Activated naive CD4-positive, alpha-beta T cell treated with anti-CD3 and anti-CD28 coated beads, Interleukin-2, amount 10 ng/mL, durations not matched to agents 7 days and 5 days (primary cell): ENCODE measurements around the gene DENND5A.

ENCODE experiments used
- CTCF ChIA-PET: fragments of 350-600 bp; sonication (Branson Sonifier 250); formaldehyde crosslinking; loops from one replicate; lab custom pipeline; 2021; ENCODE audit warnings: antibody characterized with exemption; lab: Charles Lee
- DNase-seq: peaks from one replicate; pipeline ENCODE4 v3.0.0-alpha.2; 2020
- H3K27ac Mint-ChIP-seq: one replicate; pipeline ENCODE4 v1.8.0; 2021; ENCODE audit warnings: mild to moderate bottlenecking, moderate library complexity, mixed read lengths
- H3K27me3 Mint-ChIP-seq: one replicate; pipeline ENCODE4 v1.8.0; 2021; ENCODE audit warnings: mild to moderate bottlenecking, mixed read lengths
- H3K36me3 Mint-ChIP-seq: one replicate; pipeline ENCODE4 v1.8.0; 2021; ENCODE audit warnings: mixed read lengths
- H3K4me1 Mint-ChIP-seq: one replicate; pipeline ENCODE4 v1.8.0; 2021; ENCODE audit warnings: mixed read lengths
- H3K4me3 Mint-ChIP-seq: one replicate; pipeline ENCODE4 v1.8.0; 2021; ENCODE audit warnings: mild to moderate bottlenecking, moderate library complexity, mixed read lengths
- H3K9me3 Mint-ChIP-seq: one replicate; pipeline ENCODE4 v1.8.0; 2021; ENCODE audit warnings: mixed read lengths

DENND5A gene

GRCh38 chr11:9143721-9144120, 121.4 kb downstream of the DENND5A start:
- no peak overlapping the region for H3K4me3 Mint-ChIP-seq
- no peaks in the 10 kb centered on the region for H3K9me3 Mint-ChIP-seq
- CTCF ChIA-PET: interaction anchor here (1.0 kb wide), 1 partner anchor 128 kb away, joined by 3 read pairs; no protein-coding TSS in a partner anchor
- H3K36me3 Mint-ChIP-seq: peaks cover 68% of the 10 kb centered on the region
- H3K4me1 Mint-ChIP-seq: peaks cover 18% of the 10 kb centered on the region
- H3K27me3 Mint-ChIP-seq: no peaks in the 10 kb centered on the region
- DNase-seq: no peak
- H3K27ac Mint-ChIP-seq: no peak overlapping the region

- Mint-ChIP-seq H3K4me3 (no peak overlapping the region), H3K4me1 (peaks cover 22% of the 10 kb centered on the region), H3K36me3 (peaks cover 61% of the 10 kb centered on the region), H3K27ac (no peak overlapping the region), H3K27me3 (no peaks in the 10 kb centered on the region), H3K9me3 (no peaks in the 10 kb centered on the region)
- CTCF ChIA-PET: interaction anchor here (0.7 kb wide), 1 partner anchor 17 kb away, joined by 3 read pairs; no protein-coding TSS in a partner anchor
- DNase-seq: no peak
Observed at GRCh38 chr11:9142732-9143131, 122.4 kb downstream of the DENND5A start.

GRCh38 chr11:9141186-9141585, 124.0 kb downstream of the DENND5A start:
- Mint-ChIP-seq H3K9me3 (no peaks in the 10 kb centered on the region), H3K27me3 (no peaks in the 10 kb centered on the region), H3K27ac (no peak overlapping the region), H3K4me1 (peaks cover 33% of the 10 kb centered on the region), H3K36me3 (peaks cover 57% of the 10 kb centered on the region), H3K4me3 (no peak overlapping the region)
- DNase-seq: no peak
- CTCF ChIA-PET: interaction anchor here (0.6 to 6.3 kb wide), 4 partner anchors 13 to 366 kb away, joined by 3 to 158 read pairs (median 4); no protein-coding TSS in a partner anchor

- Mint-ChIP-seq H3K27ac (no peak overlapping the region), H3K9me3 (no peaks in the 10 kb centered on the region), H3K4me3 (no peak overlapping the region), H3K36me3 (peaks cover 50% of the 10 kb centered on the region), H3K27me3 (no peaks in the 10 kb centered on the region), H3K4me1 (peaks cover 28% of the 10 kb centered on the region)
- no peak for DNase-seq
- CTCF ChIA-PET: interaction anchor here (0.7 to 6.3 kb wide), 8 partner anchors 11 to 396 kb away, joined by 3 to 158 read pairs (median 3); a partner anchor contains a TSS
Observed at GRCh38 chr11:9139628-9140357, 125.4 kb downstream of the DENND5A start.

GRCh38 chr11:9138612-9139579, 126.3 kb downstream of the DENND5A start:
- no peak for DNase-seq
- peaks cover 26% of the 10 kb centered on the region for H3K4me1 Mint-ChIP-seq
- no peak overlapping the region for H3K4me3 Mint-ChIP-seq
- H3K27me3 Mint-ChIP-seq: no peaks in the 10 kb centered on the region
- no peak overlapping the region for H3K27ac Mint-ChIP-seq
- H3K36me3 Mint-ChIP-seq: peaks cover 42% of the 10 kb centered on the region
- CTCF ChIA-PET: interaction anchor here (0.9 to 6.3 kb wide), 20 partner anchors 11 to 368 kb away, joined by 3 to 158 read pairs (median 5); partner anchors contain the start of gene TMEM9B
- no peaks in the 10 kb centered on the region for H3K9me3 Mint-ChIP-seq

- Mint-ChIP-seq H3K9me3 (no peaks in the 10 kb centered on the region), H3K27me3 (no peaks in the 10 kb centered on the region), H3K4me1 (peaks cover 26% of the 10 kb centered on the region), H3K27ac (no peak overlapping the region), H3K4me3 (no peak overlapping the region), H3K36me3 (peaks cover 36% of the 10 kb centered on the region)
- CTCF ChIA-PET: interaction anchor here (0.7 to 6.3 kb wide), 37 partner anchors 9 to 450 kb away, joined by 3 to 158 read pairs (median 4); partner anchors contain the start of gene TMEM9B
- no peak for DNase-seq
Observed at GRCh38 chr11:9138133-9138453, 127.1 kb downstream of the DENND5A start.

GRCh38 chr11:9137293-9138132, 127.6 kb downstream of the DENND5A start:
- peak overlapping the region; percentile 68 for H3K27ac Mint-ChIP-seq
- peaks cover 26% of the 10 kb centered on the region for H3K4me1 Mint-ChIP-seq
- no peak overlapping the region for H3K4me3 Mint-ChIP-seq
- DNase-seq: peak; percentile 77
- peaks cover 30% of the 10 kb centered on the region for H3K36me3 Mint-ChIP-seq
- CTCF ChIA-PET: interaction anchor here (0.6 to 6.3 kb wide), 48 partner anchors 9 to 943 kb away, joined by 3 to 158 read pairs (median 4); partner anchors contain the start of gene TMEM9B
- H3K9me3 Mint-ChIP-seq: no peaks in the 10 kb centered on the region
- H3K27me3 Mint-ChIP-seq: no peaks in the 10 kb centered on the region

GRCh38 chr11:9136741-9137140, 128.4 kb downstream of the DENND5A start:
- Mint-ChIP-seq H3K4me1 (peaks cover 26% of the 10 kb centered on the region), H3K9me3 (no peaks in the 10 kb centered on the region), H3K27ac (no peak overlapping the region), H3K27me3 (no peaks in the 10 kb centered on the region), H3K36me3 (peaks cover 26% of the 10 kb centered on the region), H3K4me3 (no peak overlapping the region)
- DNase-seq: no peak
- CTCF ChIA-PET: interaction anchor here (0.8 to 6.3 kb wide), 17 partner anchors 8 to 448 kb away, joined by 3 to 158 read pairs (median 4); partner anchors contain the start of gene TMEM9B

GRCh38 chr11:9133956-9134355, 131.2 kb downstream of the DENND5A start:
- H3K27me3 Mint-ChIP-seq: no peaks in the 10 kb centered on the region
- peaks cover 20% of the 10 kb centered on the region for H3K4me1 Mint-ChIP-seq
- peaks cover 16% of the 10 kb centered on the region for H3K36me3 Mint-ChIP-seq
- H3K9me3 Mint-ChIP-seq: no peaks in the 10 kb centered on the region
- no peak overlapping the region for H3K4me3 Mint-ChIP-seq
- H3K27ac Mint-ChIP-seq: no peak overlapping the region
- no peak for DNase-seq
- CTCF ChIA-PET: interaction anchor here (0.8 to 2.1 kb wide), 3 partner anchors 12 to 174 kb away, joined by 3 to 10 read pairs (median 5); no protein-coding TSS in a partner anchor

- CTCF ChIA-PET: interaction anchor here (0.9 to 1.8 kb wide), 2 partner anchors 8 to 117 kb away, joined by 3 to 10 read pairs; no protein-coding TSS in a partner anchor
- peaks cover 12% of the 10 kb centered on the region for H3K36me3 Mint-ChIP-seq
- H3K9me3 Mint-ChIP-seq: no peaks in the 10 kb centered on the region
- no peaks in the 10 kb centered on the region for H3K27me3 Mint-ChIP-seq
- DNase-seq: no peak
- H3K4me1 Mint-ChIP-seq: peaks cover 7% of the 10 kb centered on the region
- no peak overlapping the region for H3K27ac Mint-ChIP-seq
- no peak overlapping the region for H3K4me3 Mint-ChIP-seq
Observed at GRCh38 chr11:9132203-9132878, 132.8 kb downstream of the DENND5A start.

- no peaks in the 10 kb centered on the region for H3K9me3 Mint-ChIP-seq
- H3K36me3 Mint-ChIP-seq: peaks cover 3% of the 10 kb centered on the region
- CTCF ChIA-PET: interaction anchor here (0.7 to 1.2 kb wide), 2 partner anchors 32 to 215 kb away, joined by 3 read pairs; no protein-coding TSS in a partner anchor
- no peak overlapping the region for H3K4me3 Mint-ChIP-seq
- no peaks in the 10 kb centered on the region for H3K27me3 Mint-ChIP-seq
- no peak for DNase-seq
- no peak overlapping the region for H3K27ac Mint-ChIP-seq
- peaks cover 11% of the 10 kb centered on the region for H3K4me1 Mint-ChIP-seq
Observed at GRCh38 chr11:9130297-9130696, 134.9 kb downstream of the DENND5A start.

GRCh38 chr11:9126636-9127035, 138.5 kb downstream of the DENND5A start:
- peaks cover 3% of the 10 kb centered on the region for H3K36me3 Mint-ChIP-seq
- H3K4me3 Mint-ChIP-seq: no peak overlapping the region
- H3K4me1 Mint-ChIP-seq: peaks cover 11% of the 10 kb centered on the region

More at GRCh38 chr11:9126636-9127035, 138.5 kb downstream of the DENND5A start:
- Mint-ChIP-seq H3K9me3 (no peaks in the 10 kb centered on the region), H3K27me3 (peaks cover 4% of the 10 kb centered on the region), H3K27ac (no peak overlapping the region)
- CTCF ChIA-PET: no interaction called here
- DNase-seq: no peak
